Measurements from ENCODE around the gene ERVW-1.
"Not testable (repeated sequence)": the region's sequence is repeated elsewhere in the genome, so short reads cannot be mapped to it uniquely, and the experiment has no call there.

DNA sequence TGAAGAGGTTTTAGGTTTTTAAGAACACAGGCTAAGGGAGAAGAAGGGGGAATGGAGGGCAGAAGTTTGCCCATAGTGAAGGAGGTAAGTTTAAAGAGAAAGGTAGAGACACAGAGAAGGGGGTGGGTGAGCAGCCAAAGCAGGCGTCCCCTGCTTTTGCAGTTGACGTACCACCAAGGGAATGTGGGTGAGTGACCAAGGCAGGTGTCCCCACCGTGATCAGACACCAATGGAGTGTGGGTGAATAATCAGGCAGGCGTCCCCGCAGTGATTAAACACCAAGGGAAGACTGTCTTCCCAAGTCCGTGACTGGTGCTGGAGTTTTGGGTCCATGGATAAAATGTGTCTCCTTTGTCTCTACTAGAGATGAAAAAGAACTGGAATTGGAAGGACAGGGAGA, 6.5 kb upstream of the ERVW-1 start:
- TF ChIP-seq, protein P1, sequence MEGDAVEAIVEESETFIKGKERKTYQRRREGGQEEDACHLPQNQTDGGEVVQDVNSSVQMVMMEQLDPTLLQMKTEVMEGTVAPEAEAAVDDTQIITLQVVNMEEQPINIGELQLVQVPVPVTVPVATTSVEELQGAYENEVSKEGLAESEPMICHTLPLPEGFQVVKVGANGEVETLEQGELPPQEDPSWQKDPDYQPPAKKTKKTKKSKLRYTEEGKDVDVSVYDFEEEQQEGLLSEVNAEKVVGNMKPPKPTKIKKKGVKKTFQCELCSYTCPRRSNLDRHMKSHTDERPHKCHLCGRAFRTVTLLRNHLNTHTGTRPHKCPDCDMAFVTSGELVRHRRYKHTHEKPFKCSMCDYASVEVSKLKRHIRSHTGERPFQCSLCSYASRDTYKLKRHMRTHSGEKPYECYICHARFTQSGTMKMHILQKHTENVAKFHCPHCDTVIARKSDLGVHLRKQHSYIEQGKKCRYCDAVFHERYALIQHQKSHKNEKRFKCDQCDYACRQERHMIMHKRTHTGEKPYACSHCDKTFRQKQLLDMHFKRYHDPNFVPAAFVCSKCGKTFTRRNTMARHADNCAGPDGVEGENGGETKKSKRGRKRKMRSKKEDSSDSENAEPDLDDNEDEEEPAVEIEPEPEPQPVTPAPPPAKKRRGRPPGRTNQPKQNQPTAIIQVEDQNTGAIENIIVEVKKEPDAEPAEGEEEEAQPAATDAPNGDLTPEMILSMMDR (IDR thresholded peaks at IDR 0.05) = not testable (repeated sequence)
- TF ChIP-seq POLR2A (IDR thresholded peaks at IDR 0.05) = not testable (repeated sequence)
